ENCODE measurements around the gene CHCHD4.

The CHCHD4 gene

GRCh38 chr3:14148041-14148985 lies 23.6 kb upstream of the CHCHD4 start:
- DNase-seq: no peak

GRCh38 chr3:14147617-14148016 lies 22.9 kb upstream of the CHCHD4 start:
- DNase-seq: no peak

- no peak for DNase-seq
Observed at GRCh38 chr3:14147066-14147435, 22.4 kb upstream of the CHCHD4 start.

GRCh38 chr3:14146381-14147065 lies 21.9 kb upstream of the CHCHD4 start:
- no peak for DNase-seq

GRCh38 chr3:14145670-14146380 lies 21.2 kb upstream of the CHCHD4 start:
- DNase-seq: no peak

- no peak for DNase-seq
Observed at GRCh38 chr3:14145236-14145635, 20.6 kb upstream of the CHCHD4 start.

- peak; percentile 54 for DNase-seq
Observed at GRCh38 chr3:14144423-14145075, 19.9 kb upstream of the CHCHD4 start.

GRCh38 chr3:14143271-14144225 lies 18.9 kb upstream of the CHCHD4 start:
- DNase-seq: no peak

GRCh38 chr3:14142567-14143270 lies 18.0 kb upstream of the CHCHD4 start:
- DNase-seq: no peak

- no peak for DNase-seq
Observed at GRCh38 chr3:14141602-14142341, 17.1 kb upstream of the CHCHD4 start.

- no peak for DNase-seq
Observed at GRCh38 chr3:14141144-14141543, 16.5 kb upstream of the CHCHD4 start.

GRCh38 chr3:14140668-14141067 lies 16.0 kb upstream of the CHCHD4 start:
- no peak for DNase-seq

GRCh38 chr3:14139771-14140170 lies 15.1 kb upstream of the CHCHD4 start:
- DNase-seq: no peak

GRCh38 chr3:14138878-14139655 lies 14.4 kb upstream of the CHCHD4 start:
- DNase-seq: no peak

GRCh38 chr3:14138109-14138877 lies 13.6 kb upstream of the CHCHD4 start:
- DNase-seq: no peak

- no peak for DNase-seq
Observed at GRCh38 chr3:14137445-14137844, 12.8 kb upstream of the CHCHD4 start.

GRCh38 chr3:14137004-14137403 lies 12.3 kb upstream of the CHCHD4 start:
- no peak for DNase-seq

- DNase-seq: no peak
Observed at GRCh38 chr3:14135581-14135980, 10.9 kb upstream of the CHCHD4 start.

- no peak for DNase-seq
Observed at GRCh38 chr3:14134291-14134690, 9.6 kb upstream of the CHCHD4 start.
